Subcutaneous adipose tissue (tissue), 4 donors: ENCODE measurements around the gene RNF13. TPM values are rescaled to one million over a fixed set of nuclear protein-coding genes. Genes with fewer than 3 reads are reported as not detected.

Source experiments
- total RNA-seq, 4 donors: library from RNA; depleted of rRNA; stranded (reverse); fragments of >200 nt; gene quantifications; one replicate each; pipeline ENCODE4 v1.1.0, GENCODE V29; 2016
- TF ChIP-seq, protein P1 (sequence below): fragments of 450-650 bp; IDR thresholded peaks from one replicate; pipeline ENCODE4 v1.5.1; 2016; ENCODE audit warnings: low read depth, mild to moderate bottlenecking, control low read depth, antibody characterized with exemption, moderate library complexity

RNF13 gene
- total RNA-seq, 4 donors from 2014 or later: 81.0 to 188 (median 128) TPM

DNA sequence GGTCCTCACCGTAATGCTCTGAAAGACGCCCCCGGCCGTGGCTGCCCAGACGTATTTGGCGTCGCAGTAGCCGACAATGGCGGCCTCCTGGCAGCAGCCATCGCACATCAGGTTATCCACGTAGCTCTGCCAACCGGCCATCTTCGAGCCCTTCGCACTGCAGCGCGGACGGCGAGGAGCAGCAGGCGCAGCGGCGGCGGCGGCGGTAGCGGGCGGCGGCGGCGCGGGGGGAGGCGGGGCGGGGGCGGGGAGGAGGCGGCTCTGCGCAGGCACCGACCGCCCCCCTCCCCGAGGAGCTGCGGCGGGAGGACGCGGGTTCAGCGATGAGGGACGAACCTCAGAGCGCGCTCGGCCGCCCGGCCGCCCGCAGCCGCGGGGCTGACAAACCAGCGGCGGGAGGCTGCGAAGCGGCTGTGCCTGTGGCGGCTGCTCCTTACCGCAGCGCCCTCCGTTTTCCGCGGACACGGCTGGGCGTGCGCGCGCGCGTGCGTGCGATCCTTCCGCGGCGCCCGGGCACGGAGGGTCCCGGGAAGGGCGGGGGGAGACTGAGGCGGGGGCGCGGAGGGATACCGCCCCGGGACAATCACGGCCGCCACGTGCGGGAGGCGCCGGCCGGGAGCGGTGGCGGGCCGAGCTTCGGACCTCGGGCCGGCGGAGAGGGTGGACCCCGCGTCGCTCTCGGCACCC lies 157.8 kb downstream of the RNF13 start, which contains the start of gene PFN2:
Gene PFN2 (minus strand): TSS at position 180 of the 687 bp plus-strand sequence. CDS start 39 bp downstream, at position 141.
- TF ChIP-seq, protein P1, sequence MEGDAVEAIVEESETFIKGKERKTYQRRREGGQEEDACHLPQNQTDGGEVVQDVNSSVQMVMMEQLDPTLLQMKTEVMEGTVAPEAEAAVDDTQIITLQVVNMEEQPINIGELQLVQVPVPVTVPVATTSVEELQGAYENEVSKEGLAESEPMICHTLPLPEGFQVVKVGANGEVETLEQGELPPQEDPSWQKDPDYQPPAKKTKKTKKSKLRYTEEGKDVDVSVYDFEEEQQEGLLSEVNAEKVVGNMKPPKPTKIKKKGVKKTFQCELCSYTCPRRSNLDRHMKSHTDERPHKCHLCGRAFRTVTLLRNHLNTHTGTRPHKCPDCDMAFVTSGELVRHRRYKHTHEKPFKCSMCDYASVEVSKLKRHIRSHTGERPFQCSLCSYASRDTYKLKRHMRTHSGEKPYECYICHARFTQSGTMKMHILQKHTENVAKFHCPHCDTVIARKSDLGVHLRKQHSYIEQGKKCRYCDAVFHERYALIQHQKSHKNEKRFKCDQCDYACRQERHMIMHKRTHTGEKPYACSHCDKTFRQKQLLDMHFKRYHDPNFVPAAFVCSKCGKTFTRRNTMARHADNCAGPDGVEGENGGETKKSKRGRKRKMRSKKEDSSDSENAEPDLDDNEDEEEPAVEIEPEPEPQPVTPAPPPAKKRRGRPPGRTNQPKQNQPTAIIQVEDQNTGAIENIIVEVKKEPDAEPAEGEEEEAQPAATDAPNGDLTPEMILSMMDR: no peak

DNA sequence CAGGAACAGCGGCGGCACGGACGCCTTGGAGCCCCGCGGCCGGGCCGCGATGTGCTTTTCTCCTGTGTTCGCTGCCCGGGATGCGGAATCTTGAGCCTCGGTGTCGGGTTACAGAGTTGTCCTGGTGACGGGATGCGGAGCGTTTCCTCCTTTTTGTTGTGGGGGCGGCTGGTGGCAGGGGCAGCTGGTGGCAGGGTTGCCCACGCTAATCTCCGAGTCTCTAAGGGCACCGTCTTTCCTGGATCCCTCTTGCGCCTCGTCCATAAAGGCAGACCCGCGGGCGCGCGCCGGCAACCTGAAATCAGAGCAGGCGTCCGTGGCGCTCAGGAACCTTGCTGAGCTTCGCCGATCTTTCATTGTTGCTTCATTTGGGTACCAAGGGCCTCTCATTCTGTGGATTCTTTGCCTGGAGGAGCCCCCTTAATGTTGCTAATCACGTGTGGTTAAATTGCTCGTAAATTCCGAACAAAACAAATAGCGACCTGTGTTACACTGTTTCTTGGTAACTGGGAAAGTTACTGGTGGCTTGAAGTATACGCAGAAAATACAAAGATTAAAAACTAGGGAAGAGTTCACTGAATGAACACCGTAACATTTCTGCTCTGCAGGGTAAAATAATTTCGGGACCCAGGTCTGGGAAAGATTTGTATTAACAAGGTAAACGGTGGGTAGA lies 158.5 kb downstream of the RNF13 start:
- TF ChIP-seq, protein P1: no peak

DNA sequence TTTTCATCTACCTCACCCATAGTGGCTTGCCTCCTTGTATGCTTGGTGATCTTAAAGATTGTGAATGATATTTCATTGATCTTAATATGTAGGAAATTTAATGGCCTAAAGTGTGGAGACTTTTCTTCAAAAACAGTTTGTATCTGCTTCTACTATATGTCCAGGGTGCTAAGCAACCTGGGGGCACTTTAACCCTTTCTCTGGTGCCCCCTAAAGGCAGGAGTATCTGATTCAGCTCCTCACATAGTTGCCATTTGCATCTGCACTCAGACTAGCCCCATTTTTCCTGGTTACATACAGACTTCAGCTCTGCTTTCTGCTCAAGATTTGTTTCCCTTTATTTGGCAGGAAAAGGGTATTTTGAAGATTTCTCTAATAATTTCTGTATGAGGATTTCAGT lies 162.9 kb downstream of the RNF13 start:
- TF ChIP-seq, protein P1: no peak

DNA sequence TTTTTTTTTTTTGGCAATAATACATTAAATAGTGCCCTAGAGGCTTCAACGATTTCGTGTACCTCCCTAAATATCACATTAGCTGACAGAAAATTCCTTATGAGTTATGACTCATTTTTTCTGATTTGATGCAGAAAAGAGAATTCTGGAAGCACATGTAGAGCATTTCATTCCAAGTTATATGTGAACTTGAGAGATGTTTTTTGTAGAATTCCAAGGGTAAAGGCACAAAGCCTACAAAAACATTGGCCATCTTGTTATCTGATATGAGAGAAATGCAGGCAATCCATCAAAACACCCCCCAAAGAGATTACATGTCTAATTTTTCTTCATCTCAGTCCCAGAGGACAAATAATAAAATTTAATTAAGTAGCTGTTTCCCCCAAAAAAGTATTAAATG lies 164.4 kb downstream of the RNF13 start:
- TF ChIP-seq, protein P1: no peak

DNA sequence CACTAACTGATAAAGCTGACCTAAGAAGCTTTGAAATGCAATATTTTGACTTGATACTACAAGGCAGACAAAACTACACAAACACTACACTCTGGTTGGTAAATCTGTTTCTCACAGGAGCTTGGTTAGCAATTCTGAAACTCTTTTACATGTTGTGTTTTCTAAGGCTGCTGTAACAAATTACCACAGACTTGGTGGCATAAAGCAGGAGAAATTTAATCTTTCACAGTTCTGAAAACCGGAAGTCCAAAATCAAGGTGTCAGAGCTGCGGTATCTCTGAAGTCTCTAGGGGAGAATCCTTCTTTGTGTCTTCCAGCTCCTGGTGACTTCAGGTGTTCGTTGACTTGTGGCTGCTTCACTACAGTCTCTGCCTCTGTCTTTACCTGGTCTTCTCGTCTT lies 170.6 kb downstream of the RNF13 start:
- TF ChIP-seq, protein P1: no peak

DNA sequence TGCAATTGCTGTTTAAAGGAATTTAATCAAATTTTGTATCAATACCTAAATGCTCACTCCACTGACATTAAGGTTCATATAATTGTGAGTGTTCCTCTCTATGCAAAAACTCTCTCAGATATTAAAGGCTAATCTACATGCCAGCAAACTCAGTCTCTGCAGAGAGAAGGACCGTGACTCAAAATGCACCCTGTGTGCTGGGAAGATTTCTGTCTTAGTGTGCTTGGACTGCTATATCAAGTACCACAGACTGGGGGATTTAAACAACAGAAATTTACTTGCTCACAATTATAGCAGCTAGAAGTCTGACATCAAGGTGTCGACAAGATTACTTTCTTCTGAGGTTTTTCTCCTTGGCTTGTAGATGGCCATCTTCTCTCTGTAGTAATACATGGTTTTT lies 176.3 kb downstream of the RNF13 start:
- TF ChIP-seq, protein P1: no peak

DNA sequence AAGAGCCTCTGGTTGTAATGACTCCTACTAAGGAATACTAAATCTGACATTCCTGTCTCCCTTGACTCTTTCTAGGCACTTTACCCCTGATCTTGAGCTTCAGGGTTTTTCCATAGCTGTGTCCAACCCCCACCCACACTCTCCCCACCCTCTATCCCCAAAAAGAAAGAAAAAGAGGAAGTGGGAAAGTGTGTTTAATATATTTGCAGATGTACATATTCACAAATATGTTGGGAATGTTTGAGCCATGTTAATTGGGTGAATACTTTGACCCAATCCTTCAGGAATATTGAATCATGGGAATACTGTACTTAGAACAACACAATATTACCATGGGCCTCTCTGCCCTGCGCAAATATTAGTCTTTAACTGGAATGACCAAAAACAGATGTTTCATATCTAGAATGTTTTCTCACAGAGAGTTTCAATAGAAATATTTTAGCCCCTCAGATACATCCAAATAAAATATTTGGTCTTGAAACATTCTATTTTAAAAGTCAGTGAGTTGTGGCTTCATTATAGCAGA lies 177.5 kb downstream of the RNF13 start:
- TF ChIP-seq, protein P1: no peak
